ENCODE results near the gene BSPRY. TPM values are rescaled to one million over a fixed set of nuclear protein-coding genes. Genes with fewer than 3 reads are reported as not detected.

BSPRY gene
- total and polyA plus RNA-seq, 2 of the 13 experiments (the other 11 are each of a cell fraction or from before 2014, with no cell fraction given) = 0.09 to 0.26 TPM

GRCh38 chr9:113410207-113410864 is 61.0 kb downstream of the BSPRY start, which contains the start of the genes C9orf43 and POLE3 (continued):
- TF ChIP-seq, protein P1, sequence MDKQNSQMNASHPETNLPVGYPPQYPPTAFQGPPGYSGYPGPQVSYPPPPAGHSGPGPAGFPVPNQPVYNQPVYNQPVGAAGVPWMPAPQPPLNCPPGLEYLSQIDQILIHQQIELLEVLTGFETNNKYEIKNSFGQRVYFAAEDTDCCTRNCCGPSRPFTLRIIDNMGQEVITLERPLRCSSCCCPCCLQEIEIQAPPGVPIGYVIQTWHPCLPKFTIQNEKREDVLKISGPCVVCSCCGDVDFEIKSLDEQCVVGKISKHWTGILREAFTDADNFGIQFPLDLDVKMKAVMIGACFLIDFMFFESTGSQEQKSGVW (CRISPR knock-in tag; IDR thresholded peaks at IDR 0.05; ENCODE audit: borderline replicate concordance) = no peak
- no peak for TF ChIP-seq SRF (IDR thresholded peaks at IDR 0.05; ENCODE audit: low read depth, low read length)
- peak; percentile 27; the same call in 1 of the 2 replicates for TF ChIP-seq AHR (CRISPR knock-in tag; IDR thresholded peaks at IDR 0.05)
- 0 out of 2 replicates have a peak, but pooled peaks have one; percentile 23 for TF ChIP-seq ZIK1 (CRISPR knock-in tag; IDR thresholded peaks at IDR 0.05; ENCODE audit: borderline replicate concordance, low read depth)
- TF ChIP-seq POGZ (CRISPR knock-in tag; IDR thresholded peaks at IDR 0.05) = peak; percentile 96
- TF ChIP-seq, protein P2, sequence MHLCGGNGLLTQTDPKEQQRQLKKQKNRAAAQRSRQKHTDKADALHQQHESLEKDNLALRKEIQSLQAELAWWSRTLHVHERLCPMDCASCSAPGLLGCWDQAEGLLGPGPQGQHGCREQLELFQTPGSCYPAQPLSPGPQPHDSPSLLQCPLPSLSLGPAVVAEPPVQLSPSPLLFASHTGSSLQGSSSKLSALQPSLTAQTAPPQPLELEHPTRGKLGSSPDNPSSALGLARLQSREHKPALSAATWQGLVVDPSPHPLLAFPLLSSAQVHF (CRISPR knock-in tag; IDR thresholded peaks at IDR 0.05) = peak; percentile 90
- no peak for TF ChIP-seq PAF1 (CRISPR knock-in tag; IDR thresholded peaks at IDR 0.05)
- TF ChIP-seq SMARCE1 (IDR thresholded peaks at IDR 0.05; ENCODE audit: borderline replicate concordance) = no peak
- peak; percentile 44; the same call in 1 of the 2 replicates for TF ChIP-seq ZNF543 (CRISPR knock-in tag; IDR thresholded peaks at IDR 0.05)
- no peak for TF ChIP-seq SMAD9 (CRISPR knock-in tag; IDR thresholded peaks at IDR 0.05)
- no peak; the same call in 1 of the 2 replicates for TF ChIP-seq ZNF563 (CRISPR knock-in tag; IDR thresholded peaks at IDR 0.05)
- TF ChIP-seq, protein P3, sequence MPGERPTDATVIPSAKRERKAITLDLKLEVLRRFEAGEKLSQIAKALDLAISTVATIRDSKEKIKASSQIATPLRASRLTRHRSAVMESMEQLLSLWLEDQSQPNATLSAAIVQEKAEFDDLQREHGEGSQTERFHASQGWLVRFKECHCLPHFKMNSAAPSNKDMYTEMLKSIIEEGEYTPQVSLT (CRISPR knock-in tag; IDR thresholded peaks at IDR 0.05; ENCODE audit: borderline replicate concordance, low read depth) = peak; percentile 96; the same call in 1 of the 2 replicates
